GM19372 (cell line): ENCODE data around the gene BANP.
"Not testable (repeated sequence)": the region's sequence is repeated elsewhere in the genome, so short reads cannot be mapped to it uniquely, and the experiment has no call there.

Experiments used
- ATAC-seq: cut with Tn5 transposase; IDR thresholded peaks from one replicate; pipeline ENCODE4 v1.9.1; 2021; ENCODE audit warnings: mild to moderate bottlenecking, low read depth, moderate library complexity; ENCODE audit not compliant: unreplicated experiment

Gene BANP

DNA sequence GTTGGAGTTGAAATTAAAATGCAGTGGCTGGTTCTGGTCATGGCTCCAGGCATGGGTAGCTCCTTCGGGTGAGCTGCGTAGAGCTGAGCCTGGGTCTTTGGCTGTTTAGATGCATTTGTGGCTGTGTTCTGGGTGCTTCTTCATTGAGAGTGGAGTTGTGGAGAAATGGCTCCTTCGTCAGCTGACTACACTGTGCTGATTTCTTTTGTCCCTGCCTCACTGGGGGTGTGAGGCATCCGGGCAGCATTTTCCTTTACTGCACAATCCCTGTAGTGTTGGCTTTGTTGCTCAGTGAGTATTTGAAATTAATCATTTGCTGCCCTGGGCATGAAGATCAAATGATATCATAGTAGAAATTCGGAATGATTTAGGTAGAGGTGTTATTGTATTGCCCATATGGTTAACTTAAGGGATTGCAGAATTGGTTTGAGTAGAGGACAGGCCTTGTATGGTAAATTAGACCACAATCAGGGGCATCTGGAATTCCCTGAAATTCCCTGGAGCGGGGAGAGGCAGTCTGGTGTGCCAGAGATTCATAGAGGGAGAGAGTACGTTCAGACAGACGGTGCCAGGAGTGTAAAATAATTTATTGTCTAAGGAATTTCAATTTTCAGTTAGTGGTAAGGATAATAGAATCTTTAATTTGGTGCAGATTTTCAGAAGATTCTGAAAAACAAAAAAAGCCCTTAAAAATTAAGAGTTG lies 92.1 kb downstream of the BANP start:
- not testable (repeated sequence) for ATAC-seq

DNA sequence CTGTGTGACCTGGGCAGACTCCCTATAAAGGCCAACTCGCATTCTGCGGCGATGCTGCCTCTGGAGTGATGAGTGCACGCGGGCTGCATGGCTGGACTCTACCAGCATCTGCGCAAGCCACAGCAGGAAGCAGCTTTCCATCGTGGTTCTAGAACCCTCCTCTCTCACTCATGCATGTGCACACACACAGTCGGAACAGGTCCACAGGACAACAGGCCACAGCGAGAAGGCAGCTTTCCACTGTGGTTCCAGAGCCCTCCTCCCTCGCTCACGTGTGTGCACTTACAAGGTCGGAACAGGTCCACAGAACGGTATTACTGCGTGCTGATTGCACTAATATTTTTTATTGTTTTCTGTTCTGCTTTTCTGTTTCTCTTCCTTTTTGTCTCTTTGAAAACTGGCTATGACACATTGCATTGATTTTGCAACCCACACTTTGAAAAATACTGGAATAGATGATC lies 92.9 kb downstream of the BANP start:
- peak; percentile 50 for ATAC-seq

DNA sequence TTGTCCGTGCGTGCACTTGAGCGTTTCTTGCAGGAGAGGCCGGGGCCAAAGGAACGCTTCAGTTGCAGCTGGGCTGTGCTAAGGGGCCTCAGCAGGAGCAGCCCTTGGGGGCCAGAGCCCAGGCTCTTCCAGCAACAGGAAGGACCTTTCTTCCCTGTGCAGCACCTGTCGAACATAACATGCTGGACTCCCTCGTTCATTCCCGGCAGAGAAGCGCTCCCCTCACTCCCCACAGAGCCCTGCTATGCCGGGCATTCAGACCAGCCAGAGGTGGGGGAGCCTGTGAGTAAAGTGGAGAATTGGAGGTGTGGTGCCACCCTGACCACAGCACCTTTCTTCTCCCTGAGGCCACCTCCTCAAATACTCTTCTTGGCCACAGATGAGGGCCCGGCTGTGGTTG lies 94.1 kb downstream of the BANP start:
- not testable (repeated sequence) for ATAC-seq

DNA sequence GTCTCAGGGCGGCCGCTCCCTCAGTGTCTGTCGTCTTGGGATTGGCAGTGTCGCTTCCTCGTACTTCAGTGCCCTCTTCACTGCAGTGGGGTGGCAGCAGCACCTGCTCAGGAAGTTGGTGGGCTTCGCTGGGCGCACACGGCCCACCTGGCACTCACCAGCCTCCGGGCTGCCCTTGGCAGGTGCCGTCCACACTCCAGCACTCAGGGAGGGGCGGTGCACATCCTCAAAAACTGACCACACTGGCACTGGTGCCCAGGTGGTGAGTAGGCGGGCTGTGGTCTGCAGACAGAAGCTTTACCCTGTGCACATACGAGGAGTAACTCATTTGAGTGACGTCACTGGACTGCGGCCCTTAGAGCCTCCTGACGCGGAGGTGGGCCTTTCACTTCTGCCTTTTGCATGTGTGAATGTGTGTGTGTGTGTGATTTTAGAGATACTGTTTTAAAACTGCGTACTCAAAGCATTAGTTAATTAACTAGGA lies 94.6 kb downstream of the BANP start:
- ATAC-seq: peak; percentile 80

DNA sequence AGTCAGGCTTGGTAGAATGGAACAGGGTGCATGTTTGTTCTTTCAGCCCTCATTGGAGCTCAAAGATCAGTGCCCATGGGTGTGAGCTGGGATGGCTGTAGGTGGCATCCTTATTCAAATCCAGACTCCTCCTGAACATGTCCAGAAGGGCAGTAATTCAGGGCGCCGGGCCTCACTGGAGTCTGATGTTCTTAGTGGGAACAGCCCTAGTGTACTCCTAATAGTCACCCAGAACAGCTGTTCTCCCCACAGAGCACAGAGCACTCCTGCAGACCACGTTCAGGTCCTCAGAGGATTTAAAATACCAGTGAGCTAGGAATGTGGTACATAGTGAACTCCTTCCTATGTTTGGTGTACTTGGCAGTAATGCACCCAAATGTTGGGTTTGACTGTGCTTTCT lies 96.2 kb downstream of the BANP start:
- ATAC-seq: no peak

DNA sequence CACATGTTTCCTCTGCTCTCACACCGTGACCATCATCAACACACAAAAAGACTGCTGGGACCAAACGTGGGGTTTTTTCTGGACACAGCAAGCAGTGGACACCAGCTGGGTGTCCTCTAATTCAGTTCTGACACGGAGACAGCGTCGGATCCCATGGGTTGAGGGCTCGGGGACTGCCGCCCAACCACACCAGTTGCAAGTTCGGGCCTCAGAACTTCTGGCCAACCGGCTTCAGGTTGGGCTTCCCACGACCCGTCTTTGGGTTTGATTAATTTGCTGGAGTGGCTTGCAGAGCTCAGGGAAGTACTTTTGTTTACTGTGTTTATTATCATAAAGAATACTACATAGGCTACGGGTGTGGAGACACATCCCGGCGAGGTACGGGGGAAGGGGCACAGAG lies 97.8 kb downstream of the BANP start:
- ATAC-seq: no peak

DNA sequence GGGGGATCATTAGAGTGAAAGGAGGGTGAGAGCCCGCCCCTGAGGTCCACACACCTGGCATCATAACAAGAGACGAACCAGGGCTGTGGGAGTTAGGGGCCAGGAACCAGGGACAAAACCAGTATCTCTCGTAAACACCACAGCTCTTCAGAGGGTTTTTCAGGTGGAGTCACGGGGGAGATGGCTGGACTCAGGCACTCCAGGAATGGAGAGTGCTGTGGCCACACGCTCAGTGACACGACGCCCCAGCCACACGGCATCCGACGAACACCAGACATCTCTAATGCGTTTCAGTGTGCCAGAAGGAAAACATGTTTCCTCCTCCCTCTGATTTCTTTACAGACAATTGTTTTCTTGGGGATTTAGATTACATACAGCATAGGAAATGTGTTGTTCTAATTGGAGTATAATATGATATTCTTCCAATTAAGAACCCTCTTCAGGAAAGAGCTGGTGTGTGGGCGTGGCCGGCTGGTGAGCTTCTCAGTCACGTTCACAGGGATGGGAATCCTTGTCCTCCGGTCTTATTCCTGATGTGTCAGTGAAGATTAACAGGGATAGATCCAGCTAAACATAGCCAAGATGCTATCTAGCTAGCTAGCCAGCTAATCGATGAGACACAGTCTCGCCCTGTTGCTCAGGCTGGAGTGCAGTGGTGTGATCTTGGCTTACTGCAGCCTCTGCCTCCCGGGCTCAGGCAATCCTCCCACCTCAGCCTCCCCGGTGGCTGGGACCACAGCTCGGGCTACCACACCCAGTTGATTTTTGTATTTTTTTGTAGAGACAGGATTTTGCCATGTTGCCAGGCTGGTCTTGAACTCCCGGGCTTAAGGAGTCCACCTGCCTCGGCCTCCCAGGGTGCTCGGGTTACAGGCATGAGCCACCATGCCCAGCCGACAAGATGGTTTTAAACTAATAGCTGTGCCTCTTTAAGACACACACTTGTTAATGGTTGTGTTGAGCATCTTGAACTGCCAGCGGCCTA lies 98.6 kb downstream of the BANP start:
- no peak for ATAC-seq

DNA sequence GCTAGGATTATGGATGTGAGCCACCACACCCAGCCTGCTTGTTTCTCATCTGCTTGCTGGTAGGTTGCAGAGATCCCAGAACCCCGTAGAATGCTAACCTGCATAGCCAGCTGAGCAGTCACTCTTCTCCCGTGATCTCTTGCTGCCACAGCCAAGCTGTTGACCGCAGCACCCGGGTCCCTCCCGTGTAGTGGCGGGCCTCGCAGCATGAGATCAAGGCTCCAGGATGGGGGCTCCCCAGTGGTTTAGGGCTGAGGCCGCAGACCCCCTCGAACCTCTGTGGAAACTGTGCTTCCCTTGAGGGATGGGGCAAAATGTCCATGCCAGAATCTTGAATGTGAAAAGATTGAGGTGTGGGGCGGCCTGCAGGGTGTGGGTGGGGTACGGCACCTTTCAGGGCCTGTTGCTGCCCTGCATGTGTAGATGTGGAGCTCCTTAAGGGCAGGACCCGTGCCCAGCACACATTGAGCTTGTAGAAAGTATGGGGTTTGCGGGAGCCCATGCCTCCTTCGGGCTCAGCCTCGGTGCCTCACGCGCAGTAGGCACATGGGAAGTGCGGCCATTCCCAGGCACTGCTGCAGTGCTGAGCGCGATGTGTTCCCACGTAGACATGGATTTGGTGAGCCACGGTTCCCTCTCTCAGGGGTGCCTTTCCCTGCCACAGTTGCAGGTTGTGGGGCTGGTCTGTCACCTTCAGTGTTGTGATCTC lies 99.9 kb downstream of the BANP start:
- ATAC-seq: no peak

DNA sequence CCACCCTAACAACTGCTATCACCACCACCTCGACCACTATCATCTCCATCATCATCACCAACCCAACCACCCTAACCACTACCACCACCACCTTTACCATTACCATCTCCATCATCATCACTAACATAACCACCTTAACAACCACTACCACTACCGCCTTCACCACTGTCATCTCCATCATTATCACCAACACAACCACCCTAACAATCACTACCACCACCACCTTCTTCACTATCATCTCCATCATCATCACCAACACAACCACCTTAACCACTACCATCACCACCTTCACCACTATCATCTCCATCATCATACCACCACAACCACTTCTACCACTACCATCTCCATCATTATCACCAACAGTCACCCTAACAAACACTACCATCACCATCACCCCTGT lies 101.4 kb downstream of the BANP start:
- no peak for ATAC-seq

DNA sequence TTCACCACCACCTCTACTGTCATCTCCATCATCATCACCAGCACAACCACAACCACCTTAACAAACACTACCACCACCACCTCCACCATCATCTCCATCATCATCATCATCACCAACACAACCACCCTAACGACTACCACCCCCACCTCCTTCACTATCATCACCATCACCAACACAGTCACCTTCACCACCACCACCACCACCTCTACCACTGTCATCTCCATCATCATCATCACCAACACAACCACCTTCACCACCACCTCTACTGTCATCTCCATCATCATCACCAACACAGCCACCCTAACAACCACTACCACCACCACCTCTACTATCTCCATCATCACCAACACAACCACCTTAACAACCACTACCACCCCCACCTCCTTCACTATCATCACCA lies 102.2 kb downstream of the BANP start:
- ATAC-seq: not testable (repeated sequence)

DNA sequence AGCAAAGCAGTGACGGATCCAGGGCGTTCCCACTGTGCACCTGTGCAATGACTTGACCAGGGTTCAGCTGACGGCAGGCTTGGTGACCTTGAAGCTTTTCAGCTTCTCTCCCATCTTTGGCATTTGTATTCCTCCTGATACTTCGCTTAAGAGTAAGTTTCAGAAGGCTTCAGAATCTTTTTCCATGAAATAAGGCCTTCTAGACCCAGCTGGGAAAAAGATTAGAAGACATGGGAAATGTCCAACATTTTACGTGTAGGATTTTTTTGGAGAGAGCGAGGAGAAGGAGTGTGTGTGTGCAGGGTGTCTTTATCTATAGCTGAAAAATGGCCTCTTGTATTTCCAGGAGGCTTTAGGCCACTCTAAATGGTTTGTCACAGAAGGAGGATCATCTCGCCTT lies 104.1 kb downstream of the BANP start:
- ATAC-seq: no peak

DNA sequence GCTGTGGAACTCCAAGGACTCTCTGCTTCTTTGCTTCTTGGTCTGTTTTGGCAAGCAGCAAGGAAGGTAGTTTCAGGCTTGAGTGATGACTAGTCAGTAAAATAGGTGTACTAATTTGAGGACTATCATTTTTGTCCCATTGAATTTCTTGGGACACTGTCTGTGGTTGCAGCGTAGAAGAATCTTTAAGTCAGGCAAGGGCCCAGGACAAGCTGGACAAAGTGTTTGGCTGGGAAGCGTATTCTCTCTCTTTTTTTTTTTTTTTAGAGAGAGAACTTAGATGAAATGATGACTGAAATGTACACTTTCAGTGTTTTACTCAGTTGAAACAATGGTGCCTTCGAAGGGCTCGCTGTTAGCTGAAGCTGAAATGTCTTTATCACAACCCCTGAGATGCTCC lies 105.0 kb downstream of the BANP start:
- no peak for ATAC-seq

DNA sequence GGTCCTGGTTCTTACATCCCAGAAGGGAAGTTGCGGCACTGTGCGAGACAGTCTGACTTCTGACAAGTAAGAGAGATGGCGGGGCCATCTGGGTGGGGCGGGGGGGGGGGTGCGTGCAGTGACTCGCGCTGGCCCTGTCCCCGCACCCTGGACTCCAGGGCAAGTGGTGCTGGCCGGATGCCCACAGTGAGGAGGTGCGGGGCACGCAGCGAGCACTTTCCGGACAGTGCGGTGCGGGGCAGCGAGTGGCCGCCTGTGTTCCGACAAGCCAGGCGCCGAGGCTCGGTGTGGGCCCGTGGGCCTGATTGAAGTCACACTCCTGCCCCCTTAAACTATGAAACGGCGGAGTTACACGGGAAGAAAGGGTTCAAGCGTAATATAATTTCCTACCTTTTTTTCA lies 106.4 kb downstream of the BANP start:
- ATAC-seq: no peak

DNA sequence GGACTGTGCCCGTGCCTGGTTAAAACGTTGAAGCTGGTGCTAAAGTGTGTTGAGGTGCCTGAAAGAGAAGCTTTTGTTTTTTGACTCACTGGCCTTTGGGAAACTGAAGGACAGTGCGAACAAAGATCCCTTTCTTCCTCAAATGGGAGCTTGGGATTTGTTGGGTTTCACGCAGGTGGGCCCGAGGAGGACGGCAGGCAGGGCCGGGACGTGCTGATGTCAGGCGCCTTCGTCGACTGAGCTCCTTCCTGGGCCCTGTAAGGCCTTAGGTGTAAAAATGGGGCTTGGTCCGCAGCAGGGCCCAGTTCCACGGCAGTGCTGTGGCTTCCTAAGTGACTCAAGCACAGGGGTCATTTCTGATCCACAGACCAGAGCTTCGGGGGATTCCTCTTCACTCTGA lies 106.9 kb downstream of the BANP start:
- ATAC-seq: no peak

DNA sequence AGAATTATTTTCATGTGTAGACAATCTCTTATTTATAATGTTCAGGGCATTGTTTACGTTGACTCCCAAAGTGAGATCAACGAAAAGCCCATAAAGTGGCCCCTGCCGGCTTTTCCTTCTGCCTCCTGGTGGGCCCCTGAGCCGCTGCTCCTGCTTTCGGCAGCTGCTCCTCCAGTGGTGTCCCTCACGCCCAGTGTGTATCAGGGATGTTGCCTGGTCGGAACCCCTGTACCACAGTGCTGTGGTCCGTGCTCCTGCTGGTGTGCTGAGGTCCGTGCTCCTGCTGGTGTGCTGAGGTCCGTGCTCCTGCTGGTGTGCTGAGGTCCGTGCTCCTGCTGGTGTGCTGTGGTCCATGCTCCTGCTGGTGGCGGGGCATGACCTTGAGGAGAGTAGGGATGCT lies 107.6 kb downstream of the BANP start:
- no peak for ATAC-seq

DNA sequence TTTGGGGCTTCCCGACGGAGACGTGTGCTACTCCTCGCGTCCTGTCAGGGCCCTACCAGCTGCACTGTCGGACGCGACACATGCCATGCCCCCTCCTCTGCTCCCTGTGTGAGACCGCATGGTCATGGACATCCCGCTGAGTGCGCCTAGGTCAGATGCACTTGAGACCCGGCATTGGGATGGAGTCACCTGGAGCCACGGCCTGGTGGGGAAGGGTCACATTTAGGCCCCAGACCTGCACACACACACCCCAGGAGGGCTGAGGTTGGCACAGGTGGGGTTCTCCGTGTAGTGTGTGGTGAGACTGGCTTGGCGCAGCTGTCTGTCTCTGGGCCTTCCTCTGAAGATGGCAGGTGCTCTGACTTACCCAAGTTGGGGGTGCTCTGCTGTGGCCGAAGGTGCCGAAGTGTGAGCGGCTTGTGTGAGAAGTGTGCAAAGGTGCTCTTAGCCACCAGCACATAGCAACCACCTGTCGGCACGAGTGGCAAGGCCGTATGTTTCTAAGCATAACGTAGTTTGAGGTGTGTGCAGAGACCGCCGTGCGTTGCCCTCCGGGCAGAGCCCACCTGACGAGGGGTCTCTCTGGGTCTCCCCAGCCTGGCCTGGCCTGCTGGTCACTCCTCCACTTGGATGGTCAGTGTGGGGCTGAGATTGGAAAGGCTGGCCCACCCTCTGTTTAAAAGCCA lies 108.6 kb downstream of the BANP start:
- ATAC-seq: no peak

DNA sequence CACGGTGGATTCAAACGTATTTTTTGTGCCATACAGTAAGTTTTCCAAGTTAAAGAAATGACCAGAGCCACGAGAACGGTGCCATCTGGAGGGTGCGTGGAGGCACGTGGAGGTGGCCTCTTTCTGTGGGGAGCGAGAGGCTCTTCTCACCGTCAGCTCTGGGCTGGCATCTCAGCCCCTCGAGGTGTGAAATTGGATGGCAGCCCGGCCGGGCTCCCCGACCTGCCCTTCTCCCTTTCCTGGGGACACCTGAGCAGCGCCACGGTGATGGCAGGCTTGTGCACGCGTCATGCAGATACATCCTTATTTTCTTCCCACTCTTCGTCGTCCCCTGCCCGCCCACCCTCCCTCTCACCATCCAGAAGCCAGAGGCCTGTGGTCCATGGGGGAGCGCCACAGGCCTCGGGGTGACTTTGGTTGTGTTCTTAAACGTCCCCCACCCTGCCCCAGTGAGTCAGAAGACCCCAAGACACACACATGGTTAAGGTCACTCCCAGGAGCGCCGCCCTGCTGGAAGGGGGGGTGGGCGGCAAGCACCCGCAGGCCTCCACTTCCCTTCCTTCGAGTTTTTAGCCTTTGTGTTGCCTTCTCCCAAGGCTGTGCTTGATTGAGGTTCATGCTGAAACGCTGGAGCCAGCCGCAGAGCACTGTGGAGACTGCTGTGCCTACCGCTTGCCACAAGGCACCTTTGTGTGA lies 109.4 kb downstream of the BANP start:
- no peak for ATAC-seq

DNA sequence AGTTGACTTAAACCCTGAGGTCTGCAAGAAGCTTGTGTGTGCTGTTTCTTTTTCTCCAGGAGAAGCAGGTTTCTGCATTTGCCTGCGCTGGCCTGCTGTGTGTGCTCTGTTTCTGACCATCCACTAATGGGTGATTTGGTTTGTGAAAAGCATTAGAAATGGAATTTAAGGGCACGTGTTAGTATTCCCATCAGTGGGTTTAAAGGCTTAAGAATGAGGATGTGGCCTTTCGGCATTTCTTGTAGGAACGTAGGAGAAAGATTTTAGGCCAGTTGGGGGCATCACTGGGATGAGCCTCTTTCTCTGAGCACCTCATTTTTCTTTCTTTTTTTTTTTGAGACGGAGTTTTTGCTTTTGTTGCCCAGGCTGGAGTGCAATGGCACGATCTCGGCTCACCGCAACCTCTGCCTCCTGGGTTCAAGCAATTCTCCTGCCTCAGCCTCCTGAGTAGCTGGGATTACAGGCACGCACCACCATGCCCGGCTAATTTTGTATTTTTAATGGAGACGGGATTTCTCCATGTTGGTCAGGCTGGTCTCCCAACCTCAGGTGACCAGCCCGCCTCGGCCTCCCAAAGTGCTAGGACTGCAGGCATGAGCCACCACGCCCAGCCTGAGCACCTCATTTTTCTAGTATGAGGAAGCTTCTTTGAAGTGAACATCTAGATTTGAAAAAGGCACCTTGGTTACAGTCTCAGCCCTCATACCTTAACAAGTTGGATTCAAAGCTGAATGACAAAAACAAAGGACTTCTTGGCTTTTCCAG lies 110.3 kb downstream of the BANP start:
- no peak for ATAC-seq
